Stimulated activated CD4-positive, alpha-beta T cell treated with anti-CD3 and anti-CD28 coated beads, Interleukin-1b, Interleukin-23, amount 100 ng/mL, for 1 hour (primary cell): ENCODE results near the gene PPIL3.

ENCODE experiments used
- DNase-seq, 2 donors: peaks; one replicate each; pipeline ENCODE4 v3.0.0-alpha.2; 2020; ENCODE audit warnings: low read depth in 2 of 2

The PPIL3 gene

DNA sequence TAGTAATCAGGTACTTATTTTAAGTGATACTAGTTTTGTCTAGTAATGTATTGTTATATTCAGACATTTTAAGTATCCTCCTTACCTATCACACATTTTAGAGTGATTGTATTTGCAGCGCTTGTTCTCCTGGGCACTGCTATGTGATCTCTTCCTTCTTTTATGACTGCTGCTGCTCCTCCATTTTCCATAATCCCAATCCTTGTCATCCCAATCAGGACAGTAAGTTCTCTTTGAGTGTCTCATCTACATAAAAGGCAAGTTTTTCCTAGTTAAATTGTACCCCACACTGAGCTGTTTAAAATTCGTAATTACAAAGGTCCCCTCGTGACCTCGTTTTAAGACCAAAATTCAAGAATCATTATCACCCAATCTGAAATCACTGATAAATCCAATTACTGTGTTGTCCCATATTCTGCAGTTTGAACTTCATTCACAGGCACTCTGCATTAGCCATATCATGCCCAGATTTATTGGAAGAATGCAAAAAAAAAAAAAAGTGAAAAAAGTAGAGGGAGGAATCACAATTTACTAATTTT lies 27.2 kb downstream of the PPIL3 start:
- no peak for DNase-seq

DNA sequence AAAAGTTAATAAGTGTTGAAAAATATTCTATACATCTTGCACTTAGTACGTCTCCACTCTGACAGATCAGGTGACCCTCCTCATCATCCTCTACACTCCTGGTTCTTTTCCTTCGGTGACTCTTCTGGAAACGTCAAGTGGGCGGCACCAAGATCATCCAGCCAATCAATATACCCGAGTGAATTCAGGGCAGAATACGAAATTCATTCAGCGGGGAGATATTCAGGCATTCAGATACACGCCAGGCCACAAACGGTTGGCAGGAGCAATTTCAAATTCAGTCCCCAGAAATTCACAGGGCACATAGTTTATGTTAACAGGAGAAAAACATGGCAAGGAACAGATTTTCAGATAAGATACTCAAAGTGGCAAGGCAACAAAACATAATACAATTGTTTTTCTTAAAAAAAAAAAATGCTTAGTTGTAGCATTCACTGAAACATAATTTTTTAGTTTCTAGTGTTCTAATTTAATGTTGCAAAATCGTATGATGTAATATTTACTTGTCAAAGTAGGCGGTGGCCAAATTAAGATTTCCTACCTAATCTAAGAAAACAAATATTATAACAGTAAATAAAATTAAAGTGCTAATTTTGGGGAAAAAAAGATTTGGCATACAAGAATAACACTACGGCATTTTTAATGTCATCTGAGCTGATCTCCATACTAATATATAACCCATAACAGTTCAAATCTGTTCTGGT lies 28.6 kb downstream of the PPIL3 start:
- DNase-seq = no peak

DNA sequence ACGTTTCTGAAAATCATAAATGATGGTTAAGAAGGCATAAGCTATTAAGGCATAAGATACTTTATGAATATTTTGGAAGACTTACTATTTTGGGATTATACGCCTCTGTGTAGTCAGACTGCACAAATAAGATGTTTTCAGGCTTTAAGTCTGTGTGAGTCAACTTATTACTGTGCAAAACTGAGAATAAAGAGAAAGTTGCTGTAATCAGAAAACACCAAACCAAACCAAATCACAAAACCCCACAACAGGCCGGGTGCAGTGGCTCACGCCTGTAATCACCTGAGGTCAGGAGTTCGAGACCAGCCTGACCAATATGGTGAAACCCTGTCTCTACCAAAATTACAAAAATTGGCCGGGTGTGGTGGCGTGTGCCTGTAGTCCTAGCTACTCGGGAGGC lies 32.1 kb downstream of the PPIL3 start:
- DNase-seq = no peak

DNA sequence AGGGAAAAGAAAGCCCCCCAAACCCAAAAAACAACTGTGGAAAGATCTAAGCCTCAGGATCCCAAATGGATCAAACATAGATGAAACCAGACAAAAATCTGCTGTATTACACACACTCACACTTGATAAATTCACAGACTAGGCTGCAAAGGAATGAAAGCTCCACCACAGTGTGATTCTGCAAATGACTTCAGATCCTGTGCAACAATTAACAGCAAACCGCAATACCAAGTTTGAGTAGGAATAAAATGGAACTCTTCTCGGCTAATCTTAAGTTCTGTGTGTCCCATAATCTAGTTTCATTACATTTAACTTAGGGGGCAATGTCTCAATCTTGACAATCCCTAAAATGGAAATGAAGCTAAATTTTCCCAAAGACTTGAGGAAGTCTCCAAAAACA lies 36.3 kb downstream of the PPIL3 start:
- DNase-seq = no peak

DNA sequence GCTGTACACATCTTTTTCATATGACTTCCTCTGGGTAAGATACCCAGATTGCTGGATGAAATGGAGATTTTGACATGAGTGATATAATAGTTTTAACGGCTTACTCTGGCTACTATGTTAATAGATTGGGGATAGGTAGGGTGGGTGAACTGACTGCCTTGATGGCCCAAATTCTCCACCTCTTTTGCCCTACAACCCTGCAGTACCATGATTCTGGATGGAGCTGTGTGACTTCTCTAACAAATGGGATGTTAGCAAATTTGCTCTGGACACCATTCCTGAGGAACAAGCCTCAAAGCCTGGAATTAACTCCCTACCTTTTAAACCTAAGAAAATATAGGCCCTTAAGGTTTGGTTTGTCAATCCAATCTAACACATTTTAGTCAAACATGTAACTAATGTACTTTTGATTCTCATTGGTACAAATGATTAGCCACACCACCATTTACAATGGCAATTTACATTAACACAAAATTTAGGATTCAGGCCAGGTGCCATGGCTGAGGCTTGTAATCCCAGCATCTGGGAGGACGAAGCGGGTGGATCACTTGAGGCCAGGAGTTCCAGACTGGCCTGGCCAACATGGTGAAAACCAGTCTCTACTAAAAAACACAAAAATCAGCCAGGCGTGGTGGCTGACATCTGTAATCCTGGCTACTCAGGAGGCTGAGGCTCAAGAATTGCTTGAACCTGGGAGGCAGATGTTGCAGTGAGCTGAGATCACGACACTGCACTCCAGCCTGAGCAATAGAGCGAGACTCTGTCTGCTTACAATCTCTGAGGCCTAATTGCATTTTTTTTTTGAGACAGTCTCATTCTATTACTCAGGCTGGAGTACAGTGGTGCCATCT lies 37.3 kb downstream of the PPIL3 start:
- DNase-seq = no peak

DNA sequence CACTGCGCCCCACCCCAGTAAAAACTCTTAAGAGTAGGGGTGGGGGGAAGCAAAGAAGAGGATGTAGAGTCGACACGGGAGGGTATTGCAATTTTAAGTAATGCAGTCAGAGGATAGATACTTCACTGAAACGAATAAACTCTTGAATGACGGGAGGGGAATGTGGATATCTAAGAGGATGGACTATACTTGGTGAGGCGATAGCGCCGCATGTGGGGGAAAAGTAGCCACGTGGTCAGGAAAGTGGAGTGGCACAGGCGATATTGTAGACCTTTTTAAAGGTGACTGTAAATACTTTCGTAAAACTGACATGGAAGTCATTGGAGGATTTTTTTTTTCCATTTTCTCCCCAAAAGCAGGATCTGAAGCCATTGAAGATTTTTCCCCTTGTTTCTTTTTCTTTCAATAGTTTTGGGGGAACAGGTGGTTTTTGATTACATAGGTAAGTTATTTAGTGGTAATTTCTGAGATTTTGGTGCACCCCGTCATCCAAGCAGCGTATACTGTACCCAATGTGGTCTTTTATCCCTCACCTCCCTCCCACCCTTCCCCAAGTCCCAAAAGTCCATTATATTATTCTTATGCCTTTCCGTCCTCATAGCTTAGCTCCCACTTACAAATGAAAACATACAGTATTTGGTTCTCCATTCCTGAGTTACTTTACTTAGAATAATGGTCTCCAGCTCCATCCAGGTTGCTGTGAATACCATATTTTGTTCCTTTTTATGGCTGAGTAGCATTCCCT lies 38.2 kb downstream of the PPIL3 start:
- DNase-seq = no peak

DNA sequence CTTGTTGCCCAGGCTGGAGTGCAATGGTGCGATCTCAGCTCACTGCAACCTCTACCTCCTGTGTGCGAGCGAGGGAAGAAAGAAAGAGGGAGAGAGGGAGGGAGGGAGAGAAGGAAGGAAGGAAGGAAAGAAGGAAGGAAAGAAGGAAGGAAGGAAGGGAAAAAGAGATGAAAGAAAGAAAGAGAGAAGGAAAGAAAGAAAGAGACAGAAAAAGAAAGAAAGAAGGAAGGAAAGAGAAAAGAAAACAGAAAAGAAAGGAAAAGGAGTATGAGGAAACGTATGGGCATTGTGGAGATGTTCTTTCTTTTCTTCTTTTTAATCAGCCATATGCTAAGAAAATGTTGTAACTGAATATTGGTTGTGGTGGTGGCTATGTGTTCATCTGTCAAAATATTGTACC lies 40.9 kb downstream of the PPIL3 start:
- no peak for DNase-seq

DNA sequence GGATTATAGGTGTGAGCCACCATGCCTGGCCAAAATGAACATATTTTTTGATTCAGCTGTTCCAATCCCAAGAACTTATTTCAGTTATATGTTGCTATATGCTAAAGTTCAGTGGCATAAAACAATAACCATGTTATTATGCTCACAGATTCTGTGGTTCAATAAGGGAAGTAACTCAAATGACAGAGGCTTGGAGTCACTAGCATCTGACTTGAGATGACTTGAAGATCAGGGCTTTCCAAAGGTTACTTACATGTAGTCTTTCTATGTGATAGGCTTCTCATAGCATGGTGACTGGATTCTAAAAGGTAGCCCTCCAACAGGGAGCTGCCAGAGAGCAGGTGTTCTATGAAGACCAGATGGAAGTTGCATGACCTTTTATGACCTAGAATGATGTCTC lies 41.6 kb downstream of the PPIL3 start:
- DNase-seq = no peak

DNA sequence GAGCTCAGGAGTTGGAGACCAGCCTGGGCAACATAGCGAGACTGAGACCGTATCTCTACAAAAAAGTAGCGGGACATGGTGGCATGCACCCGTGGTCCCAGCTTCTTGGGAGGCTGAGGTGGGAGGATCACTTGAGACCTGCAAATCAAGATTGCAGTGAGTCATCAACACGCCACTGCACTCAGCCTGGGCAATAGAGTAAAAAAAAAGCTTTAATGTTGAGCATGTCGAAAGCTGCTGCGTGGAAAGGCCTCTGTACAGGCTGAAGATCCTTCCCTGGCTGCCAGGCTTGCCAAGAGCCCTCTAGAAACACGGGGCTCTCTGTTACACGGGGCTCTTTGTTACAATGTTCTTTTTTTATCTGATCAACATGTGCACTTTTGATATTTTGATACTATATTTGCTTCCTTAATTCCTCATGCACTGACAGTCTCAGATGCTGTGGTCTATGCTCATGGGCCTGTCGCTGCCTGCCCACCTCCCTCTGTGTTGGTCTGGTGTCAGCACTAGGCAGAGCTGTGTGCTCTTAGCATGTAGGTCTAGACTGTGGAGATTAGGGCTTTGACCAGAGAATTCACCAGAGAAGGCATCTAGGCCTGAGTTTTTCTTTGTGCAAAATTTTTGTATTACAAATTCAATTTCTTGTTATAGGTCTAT lies 43.1 kb downstream of the PPIL3 start:
- DNase-seq = no peak

DNA sequence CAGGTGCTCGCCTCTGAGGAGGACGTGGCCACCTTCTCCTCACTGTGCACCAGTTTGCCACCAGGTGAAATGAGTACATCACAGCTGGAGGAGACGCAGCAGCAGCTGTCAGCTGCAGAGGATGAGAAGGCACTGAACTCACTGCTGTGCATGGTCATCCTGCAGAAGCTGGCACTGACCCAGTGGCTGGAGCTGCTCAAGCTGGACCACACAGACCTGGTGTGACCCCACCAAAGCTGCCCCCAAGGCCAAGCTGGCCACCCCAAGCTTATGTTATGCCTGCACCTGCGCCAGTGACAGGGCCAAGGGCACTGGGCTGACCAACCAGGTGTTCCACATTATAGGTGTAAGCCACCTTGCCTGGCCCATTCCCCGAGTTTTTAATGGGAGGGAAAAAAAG lies 43.7 kb downstream of the PPIL3 start:
- DNase-seq = no peak

DNA sequence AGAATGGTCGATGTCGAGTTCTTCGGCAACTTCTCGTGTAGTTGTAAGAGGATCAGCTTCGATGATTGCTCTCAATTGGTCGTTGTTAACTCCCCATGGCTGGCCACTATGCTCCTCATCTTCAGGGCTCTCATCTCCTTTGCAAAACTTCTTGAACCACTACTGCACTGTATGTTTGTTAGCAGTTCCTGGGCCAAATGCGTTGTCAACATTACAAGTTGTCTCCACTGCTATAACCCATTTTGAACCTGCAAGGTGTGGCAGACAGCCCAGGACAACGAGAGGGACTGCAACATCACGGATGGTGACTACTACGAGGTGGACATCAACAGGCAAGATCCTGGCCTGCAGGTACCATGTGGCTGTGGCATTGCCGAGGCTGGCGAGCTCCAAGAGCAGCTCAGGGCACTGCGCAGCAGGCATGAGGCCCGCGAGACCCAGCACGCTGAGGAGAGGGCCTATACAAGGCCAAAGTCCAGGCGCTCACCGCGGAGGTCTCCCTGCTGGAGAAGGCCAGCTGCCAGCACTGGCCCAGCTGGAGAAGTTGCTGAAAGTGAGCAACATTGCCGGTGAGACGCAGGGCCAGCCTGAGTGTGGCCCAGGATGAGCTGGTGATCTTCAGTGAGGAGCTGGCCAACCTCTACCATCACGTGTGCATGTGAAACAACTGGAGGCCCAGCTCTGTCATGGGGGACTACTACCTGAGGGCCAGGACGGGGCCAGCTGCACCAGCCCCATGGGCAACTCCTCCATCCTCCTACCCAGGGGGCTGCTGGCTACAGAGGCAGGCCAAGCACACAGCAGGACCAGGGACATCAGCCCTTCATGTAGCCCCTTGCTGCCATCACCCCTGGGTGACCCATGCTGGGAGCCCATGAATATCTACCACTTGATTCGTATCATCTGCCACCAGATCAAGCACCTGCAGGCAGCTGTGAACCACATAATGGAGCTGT lies 44.6 kb downstream of the PPIL3 start:
- DNase-seq = no peak

DNA sequence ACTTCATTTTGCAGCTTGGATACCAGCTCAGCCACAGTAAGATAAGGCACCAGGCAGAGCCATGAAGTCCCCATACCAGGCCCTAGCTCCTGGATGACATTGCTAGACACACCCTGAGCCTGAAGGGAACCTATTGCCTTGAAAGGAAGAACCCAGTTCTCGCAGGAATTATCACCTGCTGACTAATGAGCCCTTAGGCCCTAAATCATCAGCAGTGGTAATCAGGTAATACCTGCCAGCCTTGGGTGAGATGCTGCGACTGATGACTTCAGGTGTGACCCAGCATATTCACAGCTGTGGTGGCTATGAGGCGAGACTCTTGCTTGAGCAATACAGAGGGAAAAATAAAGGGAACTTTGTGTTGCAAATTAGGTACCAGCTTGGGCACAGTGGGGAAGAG lies 49.4 kb downstream of the PPIL3 start:
- no peak for DNase-seq

DNA sequence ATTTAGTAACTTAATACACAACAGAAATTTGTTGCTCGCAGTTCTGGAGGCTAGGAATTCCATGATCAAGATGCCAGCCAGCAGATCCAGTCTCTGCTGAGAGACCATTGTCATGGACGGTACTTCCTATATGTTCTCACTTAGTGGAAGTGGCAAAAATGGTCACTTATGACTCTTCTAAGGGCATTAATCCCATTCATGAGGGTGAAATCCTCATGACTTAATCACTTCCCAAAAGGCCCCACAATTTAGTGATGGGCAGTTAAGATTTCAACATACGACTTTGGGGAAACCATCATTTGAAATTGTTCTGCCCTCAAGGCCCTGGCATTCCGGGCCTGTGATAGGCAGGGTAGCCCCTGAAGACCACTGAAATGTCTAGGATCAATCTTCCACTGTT lies 54.2 kb downstream of the PPIL3 start:
- DNase-seq = no peak

DNA sequence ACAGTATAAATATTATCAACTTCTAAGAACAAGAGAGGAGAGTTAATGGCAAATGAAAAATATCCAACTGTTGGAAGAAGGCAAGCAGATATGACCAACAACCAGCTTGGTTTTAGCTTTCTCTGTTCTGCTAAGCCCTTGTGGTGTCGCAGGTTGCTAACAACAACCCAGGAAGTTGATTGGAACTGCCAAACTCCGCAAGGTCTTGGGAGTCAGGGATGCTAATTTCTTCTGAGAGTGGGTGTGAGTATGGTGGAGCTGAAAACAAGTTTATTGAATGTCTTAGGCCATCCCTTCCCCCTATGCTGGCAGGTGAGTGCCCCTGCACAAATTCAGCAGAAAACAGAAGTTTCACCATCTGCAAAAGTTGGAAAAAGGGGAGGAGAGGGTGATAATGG lies 59.6 kb downstream of the PPIL3 start:
- no peak for DNase-seq

DNA sequence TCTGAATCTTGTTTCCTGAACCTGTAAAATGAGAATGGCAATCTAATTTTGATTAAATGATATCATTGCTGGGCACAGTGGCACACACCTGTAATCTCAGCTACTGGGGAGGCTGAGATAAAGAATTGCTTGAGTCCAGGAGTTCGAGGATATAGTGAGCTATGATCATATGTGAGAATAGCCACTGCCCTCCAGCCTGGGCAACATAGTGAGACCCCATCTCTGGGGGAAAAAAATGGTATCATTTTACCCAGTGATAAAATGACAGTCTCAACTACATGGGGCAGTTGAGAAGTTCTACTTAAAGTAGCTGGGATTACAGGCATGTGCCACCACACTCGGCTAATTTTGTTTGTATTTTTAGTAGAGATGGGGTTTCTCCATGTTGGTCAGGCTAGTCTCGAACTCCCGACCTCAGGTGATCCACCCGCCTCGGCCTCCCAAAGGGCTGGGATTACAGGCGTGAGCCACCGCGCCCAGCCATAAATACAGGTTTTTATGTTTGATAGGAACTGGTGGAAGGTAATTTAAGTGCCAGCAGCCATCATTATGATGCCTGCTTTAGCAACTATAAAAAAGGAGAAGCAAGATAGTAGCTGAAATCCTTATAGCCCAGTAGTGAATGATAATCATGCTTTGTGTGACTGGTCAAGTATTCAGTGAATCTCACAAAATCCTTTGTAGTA lies 60.2 kb downstream of the PPIL3 start:
- DNase-seq = no peak

DNA sequence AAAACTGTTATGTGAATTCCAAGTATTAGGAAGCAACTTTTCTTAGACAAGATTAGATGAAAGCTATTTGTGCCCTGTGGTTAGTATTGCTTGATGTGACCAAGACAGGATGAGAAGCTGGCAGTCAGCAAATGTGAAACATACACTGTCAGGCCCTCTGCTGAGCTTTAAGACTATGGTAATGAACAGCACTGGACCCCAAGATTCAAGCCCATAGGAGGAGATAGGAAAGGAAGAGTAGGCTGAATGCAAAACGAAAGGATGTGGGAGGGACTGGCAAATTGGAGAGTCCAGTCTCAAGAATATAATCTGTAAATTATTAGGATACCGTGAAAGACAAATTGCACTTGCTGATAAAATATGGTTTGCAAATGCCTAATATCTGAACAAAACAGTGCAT lies 60.8 kb downstream of the PPIL3 start:
- DNase-seq = no peak

DNA sequence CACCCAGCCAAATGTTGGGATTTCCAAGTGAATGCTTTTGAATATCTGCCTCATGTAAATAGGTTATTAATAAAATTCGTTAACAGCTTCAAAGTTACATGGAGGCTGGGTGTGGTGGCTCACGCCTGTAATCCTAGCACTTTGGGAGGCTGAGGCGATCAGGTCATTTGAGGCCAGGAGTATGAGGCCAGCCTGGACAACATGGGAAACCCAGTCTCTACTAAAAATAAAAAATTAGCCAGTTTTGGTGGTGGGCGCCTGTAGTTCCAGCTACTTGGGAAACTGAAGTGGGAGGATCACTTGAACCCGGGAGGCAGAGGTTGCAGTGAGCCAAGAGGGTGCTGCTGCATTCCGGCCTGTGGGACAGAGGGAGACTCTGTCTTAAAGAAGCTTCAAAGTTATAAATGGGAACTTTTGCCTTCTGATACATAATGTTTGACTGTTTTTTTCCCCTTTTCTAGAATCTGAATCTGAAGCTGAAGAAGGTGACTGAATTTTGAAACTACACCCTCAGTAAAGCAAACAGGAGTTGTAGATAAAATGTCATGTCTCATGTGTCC lies 67.1 kb downstream of the PPIL3 start:
- no peak for DNase-seq
